Psoas muscle (tissue), 8 donors: ENCODE measurements around the gene FAM227A. TPM values are rescaled to one million over a fixed set of nuclear protein-coding genes. Genes with fewer than 3 reads are reported as not detected.

Experiments
- ATAC-seq, 4 donors: fragments of 200-7000 bp; cut with Tn5 transposase; one replicate each; pipeline ENCODE4 v1.9.1; 2020; ENCODE audit warnings: moderate library complexity in 3 of 4, mild to moderate bottlenecking in 2 of 4
- DNase-seq, 2 donors: peaks; one replicate each; pipeline ENCODE4 v3.0.0-alpha.2; 2020
- H3K27ac ChIP-seq: fragments of 200-600 bp; one replicate; pipeline ENCODE4 v1.8.0; 2022
- H3K27me3 ChIP-seq, 3 donors: fragments of 200-600 bp in 1 of 3; one replicate each; pipeline versions ENCODE4 v1.6.1 to v1.8.0; 2013 to 2022; ENCODE audit warnings: low read length in 2 of 3, mild to moderate bottlenecking in 2 of 3, moderate library complexity in 1 of 3; ENCODE audit not compliant: insufficient read depth in 3 of 3
- H3K36me3 ChIP-seq, 2 donors: fragments of 200-600 bp in 1 of 2; one replicate each; pipeline versions ENCODE4 v1.6.1 to v1.8.0; 2013 to 2022; ENCODE audit warnings: low read depth in 1 of 2, mild to moderate bottlenecking in 1 of 2, moderate library complexity in 1 of 2; ENCODE audit not compliant: insufficient read depth in 1 of 2
- H3K4me1 ChIP-seq: fragments of 200-600 bp; one replicate; pipeline ENCODE4 v1.8.0; 2022
- H3K4me3 ChIP-seq: fragments of 200-600 bp; one replicate; pipeline ENCODE4 v1.8.0; 2022; ENCODE audit warnings: mild to moderate bottlenecking
- H3K9me3 ChIP-seq: fragments of 200-600 bp; one replicate; pipeline ENCODE4 v1.8.0; 2022
- CTCF ChIP-seq: fragments of 200-600 bp; IDR thresholded peaks from one replicate; pipeline ENCODE4 v1.8.0; 2022; ENCODE audit warnings: antibody characterized with exemption
- WGBS, 3 donors: extraction: QIAGEN DNeasy Blood & Tissue Kit; methylation state at CpG; one replicate each; pipeline versions ENCODE4 v1.1.6 to v1.1.7; 2013; 5-methylcytosine and 5-hydroxymethylcytosine counted together
- intact Hi-C, 2 donors: fragments of 100-400 bp; cut with DNase I; formaldehyde crosslinking; loops; one replicate each; pipeline versions ENCODE4 v1.11.0 to v1.14.2; 2022
- polyA plus RNA-seq, 3 donors: library from polyadenylated mRNA; stranded (reverse); fragments of 200-250 nt; gene quantifications; one replicate each; pipeline ENCODE4 v1.2.3, GENCODE V29; 2013
- total RNA-seq, 4 donors: library from RNA; stranded (reverse); fragmentation: NEBNext Ultra II Directional in 2 of 4; extraction: Animal tissue kit (Norgen Biotek cat#: 25700) in 2 of 4; gene quantifications; one replicate each; pipeline versions ENCODE4 v1.2.1 to v1.2.4, GENCODE V29; 2021 to 2023
- donor health status: healthy with polysubstance abuse.
- donor health status: DM: no; HTN: no; CAD: no; lungs with moderate emphysema.
- donor health status: Bipolar disorder and iron deficiency.
- donor health status: healthy.
- donor health status: DM: yes; HTN: yes; CAD: no.
- donor health status: DM: no; HTN: no; CAD: no.
- donor health status: DM: no; HTN: no; CAD: no.
- donor health status: DM: yes; HTN: yes; CAD: no.

The FAM227A gene
- total and polyA plus RNA-seq, 7 donors: 0.03 to 0.34 (median 0.18) TPM

DNA sequence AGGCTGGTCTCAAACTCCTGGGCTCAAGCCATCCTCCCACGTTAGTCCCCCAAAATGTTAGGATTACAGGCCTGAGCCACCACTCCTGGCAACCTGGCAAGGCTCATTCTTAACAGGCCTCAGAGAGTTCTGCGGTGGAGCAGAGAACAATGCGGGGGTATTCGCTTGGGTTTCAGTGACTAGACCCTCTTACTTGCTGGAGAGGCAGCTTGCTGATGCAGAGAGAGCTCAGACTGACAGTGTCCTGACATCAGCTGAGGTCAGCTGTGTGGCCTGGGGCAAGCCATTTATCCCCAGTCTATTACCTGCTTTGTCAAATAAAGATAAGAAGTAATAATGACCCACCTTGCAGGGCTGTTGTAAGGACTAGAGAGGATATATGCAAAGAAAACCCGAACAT is 46.0 kb downstream of the FAM227A start:
- intact Hi-C loops: loop anchor here in 1 of 2 donors (5.0 kb wide), 1 partner anchor 67 kb away; no protein-coding TSS in a partner anchor
- Histone ChIP-seq H3K4me1 (peaks cover 11% of the 10 kb centered on the region), H3K36me3 (no peaks in the 10 kb centered on the region), H3K27ac (no peak overlapping the region), H3K27me3 (no peaks in the 10 kb centered on the region), H3K4me3 (no peak overlapping the region), H3K9me3 (no peaks in the 10 kb centered on the region)
- TF ChIP-seq CTCF: no peak
- WGBS, 3 donors: 90 to 92% (median 91%) methylated on average over 5 of the region's 5 CpGs
- ATAC-seq (no peak), DNase-seq (no peak)

- Histone ChIP-seq H3K27me3 (no peaks in the 10 kb centered on the region), H3K4me3 (no peak overlapping the region), H3K4me1 (peaks cover 11% of the 10 kb centered on the region), H3K9me3 (no peaks in the 10 kb centered on the region), H3K36me3 (no peaks in the 10 kb centered on the region), H3K27ac (no peak overlapping the region)
- TF ChIP-seq CTCF: no peak
- ATAC-seq: no peak
- intact Hi-C loops: no loop called here
- no peak for DNase-seq
- 83 to 89% (median 88%) methylated on average over 13 of the region's 13 CpGs for WGBS, 3 donors
These were observed 47.0 kb downstream of the FAM227A start for GRCh38 chr22:38608992-38609750.

GRCh38 chr22:38607680-38608079 is 48.5 kb downstream of the FAM227A start:
- H3K4me1 ChIP-seq: peaks cover 11% of the 10 kb centered on the region
- no peak overlapping the region for H3K27ac ChIP-seq
- DNase-seq (no peak), ATAC-seq (no peak)
- H3K4me3 ChIP-seq: no peak overlapping the region
- no peaks in the 10 kb centered on the region for H3K27me3 ChIP-seq
- WGBS, 3 donors: 89 to 96% (median 95%) methylated on average over 3 of the region's 3 CpGs
- H3K36me3 ChIP-seq: no peaks in the 10 kb centered on the region
- intact Hi-C loops: no loop called here
- no peak for TF ChIP-seq CTCF
- H3K9me3 ChIP-seq: no peaks in the 10 kb centered on the region

DNA sequence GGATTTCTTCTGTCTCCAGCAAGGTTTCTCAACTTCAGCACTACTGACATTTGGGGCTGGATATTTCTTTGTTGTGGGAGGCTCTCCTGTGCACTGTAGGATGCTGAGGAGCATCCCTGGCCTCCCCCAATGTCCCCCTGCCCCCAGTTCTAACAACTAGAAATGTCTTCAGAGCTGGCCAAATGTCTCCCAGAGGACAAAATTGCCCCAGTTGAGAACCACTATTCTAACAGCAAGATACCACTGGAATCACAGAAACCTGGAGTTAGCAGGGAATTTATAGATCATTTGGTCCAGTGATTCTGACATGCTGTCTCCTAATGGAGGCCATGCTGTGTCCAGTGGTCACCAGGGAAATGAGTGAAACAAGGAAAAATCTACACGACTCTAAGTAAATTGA is 54.0 kb downstream of the FAM227A start:
- H3K27ac ChIP-seq: no peak overlapping the region
- no peaks in the 10 kb centered on the region for H3K27me3 ChIP-seq
- intact Hi-C loops: no loop called here
- no peak for TF ChIP-seq CTCF
- WGBS, 3 donors: 78 to 87% (median 83%) methylated on average over 1 of the region's 1 CpG
- H3K36me3 ChIP-seq: no peaks in the 10 kb centered on the region
- no peaks in the 10 kb centered on the region for H3K9me3 ChIP-seq
- DNase-seq (no peak), ATAC-seq (no peak)
- H3K4me3 ChIP-seq: no peak overlapping the region
- peaks cover 11% of the 10 kb centered on the region for H3K4me1 ChIP-seq
